ENCODE data around the gene SIRT5.

Gene SIRT5

GRCh38 chr6:13554929-13555333 is 19.5 kb upstream of the SIRT5 start:
- no peak for DNase-seq

DNA sequence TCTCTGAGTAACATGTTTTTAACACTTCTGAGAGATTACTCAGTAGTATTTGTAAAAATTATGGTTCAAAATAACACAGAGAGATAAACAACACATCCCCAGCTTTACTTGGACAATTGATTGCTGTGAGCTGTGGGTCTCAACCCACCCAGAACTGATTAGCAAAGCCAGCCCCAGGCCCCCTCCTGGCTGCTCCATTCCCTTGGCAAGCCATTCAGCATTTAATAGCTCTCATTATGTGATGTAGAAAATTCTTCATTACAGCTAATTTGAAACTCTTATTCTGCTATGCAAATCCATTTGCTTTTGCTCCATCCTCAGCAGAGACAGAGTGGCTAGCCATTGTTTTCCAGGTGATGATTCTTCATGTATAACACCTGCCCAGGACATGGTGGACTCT is 16.6 kb upstream of the SIRT5 start:
- no peak for DNase-seq

- no peak for DNase-seq
These were observed 15.7 kb upstream of the SIRT5 start for GRCh38 chr6:13558718-13559117.

- no peak for DNase-seq
These were observed 15.2 kb upstream of the SIRT5 start for GRCh38 chr6:13559251-13559650.

DNA sequence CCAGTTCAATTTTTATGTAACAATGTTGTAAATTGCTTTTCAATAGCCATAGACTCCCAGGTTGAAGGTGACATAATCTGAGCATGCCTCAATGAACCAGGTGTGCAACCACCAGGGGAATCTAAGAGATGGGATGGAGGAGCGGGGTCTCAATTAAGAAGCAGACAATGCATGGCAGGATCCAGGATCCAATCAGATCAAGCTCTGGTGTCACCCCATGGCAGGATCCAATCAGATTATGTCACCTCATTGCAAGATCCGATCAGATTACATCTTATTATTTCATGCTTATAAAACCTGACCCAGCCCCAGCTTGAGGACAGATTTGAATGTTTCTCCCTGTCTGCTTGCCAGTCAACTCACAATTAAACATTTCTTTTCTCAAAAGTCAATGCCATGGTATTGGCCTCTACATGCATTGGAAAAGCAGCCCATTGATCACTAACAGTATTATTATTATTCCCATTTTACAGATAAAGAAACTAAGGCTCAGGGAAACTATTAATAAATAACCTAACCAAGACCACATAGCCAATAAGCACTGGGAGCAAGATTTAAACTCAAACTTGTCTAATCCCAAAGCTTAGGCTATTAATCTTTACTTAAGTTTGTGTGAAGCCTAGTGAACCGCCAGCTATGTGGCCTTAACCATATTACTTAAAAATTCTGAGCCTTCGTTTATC is 14.3 kb upstream of the SIRT5 start:
- DNase-seq: no peak

DNA sequence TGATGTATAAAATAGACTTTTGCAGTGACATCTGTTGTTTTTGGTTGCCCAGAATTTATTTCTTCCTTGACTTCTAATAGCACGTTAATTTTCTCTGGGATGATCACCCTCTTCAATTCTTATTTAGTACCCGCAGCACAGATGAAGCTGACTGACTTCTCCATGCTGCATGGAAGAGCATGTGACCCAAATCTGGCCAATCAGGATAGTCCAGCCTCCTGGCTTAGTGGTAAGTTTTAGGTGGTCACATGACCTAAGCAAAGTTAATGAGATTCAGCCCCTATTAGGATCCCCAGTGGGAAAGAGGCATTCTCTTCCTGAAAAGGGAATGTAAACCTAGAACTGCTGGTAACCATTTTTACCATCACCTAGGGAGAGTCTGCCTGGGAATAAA is 13.8 kb upstream of the SIRT5 start:
- DNase-seq: no peak

DNA sequence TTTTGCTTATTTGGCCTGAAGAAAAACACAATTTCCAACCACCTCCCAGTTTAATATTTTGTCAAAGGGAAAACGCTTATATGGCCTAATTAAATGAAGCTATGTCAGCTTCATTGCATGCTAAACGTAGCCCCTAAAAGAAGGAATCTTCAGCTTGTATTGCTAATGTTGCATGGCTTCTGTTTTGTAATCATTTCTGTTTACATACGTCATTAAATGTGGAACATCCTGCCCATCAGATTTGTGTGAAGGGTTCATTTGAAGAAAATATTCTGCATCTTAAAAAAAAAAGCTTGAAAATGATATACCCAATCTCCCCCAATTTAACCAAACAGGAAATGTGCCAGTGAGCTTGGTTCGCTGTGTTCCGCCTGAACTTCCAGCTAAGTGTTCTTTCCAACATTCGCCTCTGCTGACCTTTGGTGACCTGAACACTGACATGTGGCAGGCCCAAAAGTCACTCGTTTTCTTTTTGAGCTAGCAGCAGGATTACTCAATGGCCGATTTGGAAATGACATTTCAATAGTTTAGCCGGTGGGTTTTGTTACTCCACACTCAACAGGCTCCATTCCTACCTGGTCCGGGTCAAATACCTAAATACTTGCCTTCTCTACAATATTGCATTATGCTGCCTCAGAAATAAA is 12.7 kb upstream of the SIRT5 start:
- no peak for DNase-seq

GRCh38 chr6:13563009-13563408 is 11.4 kb upstream of the SIRT5 start:
- no peak for DNase-seq

GRCh38 chr6:13565921-13566320 is 8.5 kb upstream of the SIRT5 start:
- DNase-seq: no peak

DNA sequence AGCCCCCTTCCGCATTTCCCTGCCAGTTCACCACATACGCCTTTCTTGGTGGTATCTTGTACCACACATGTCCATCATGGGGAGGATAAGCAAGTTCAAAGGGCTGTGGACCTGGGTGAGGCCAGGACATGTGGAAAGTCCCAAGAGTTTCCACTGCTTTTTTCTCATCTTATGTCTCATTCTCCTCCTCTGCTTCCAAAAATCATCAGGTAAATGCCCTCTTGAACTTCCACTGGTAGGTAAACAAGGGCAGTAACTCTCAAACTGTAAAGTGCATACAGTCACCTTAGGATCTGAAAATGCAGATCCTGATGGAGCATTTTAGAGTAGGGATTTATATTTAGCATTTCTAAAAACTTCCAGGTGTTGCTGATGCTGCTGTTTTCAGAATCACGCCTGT is 7.9 kb upstream of the SIRT5 start:
- no peak for DNase-seq

DNA sequence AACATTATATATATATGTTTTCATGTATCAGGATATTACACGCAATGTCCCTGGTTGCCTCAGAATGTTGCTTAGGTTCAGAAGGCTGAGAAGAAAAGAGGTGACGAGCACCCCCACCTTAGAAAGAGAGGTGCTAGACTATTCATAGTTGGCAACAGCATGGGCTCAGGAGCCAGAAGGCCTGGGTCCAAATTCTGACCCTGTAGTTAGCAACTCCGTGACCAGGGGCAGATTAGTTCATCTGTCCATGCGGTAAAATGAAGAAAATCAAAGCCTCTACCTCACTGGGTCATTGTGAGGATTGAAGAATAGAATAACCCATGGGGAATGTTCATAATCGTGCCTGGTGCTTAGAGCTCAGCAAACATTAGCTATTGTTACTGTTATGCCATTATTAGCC is 5.4 kb upstream of the SIRT5 start:
- no peak for DNase-seq

- DNase-seq: no peak
These were observed 2.2 kb upstream of the SIRT5 start for GRCh38 chr6:13572240-13572639.

- no peak for DNase-seq
These were observed 1.3 kb upstream of the SIRT5 start for GRCh38 chr6:13572951-13573654.

- DNase-seq: no peak
These were observed 711 bp upstream of the SIRT5 start for GRCh38 chr6:13573669-13574110.

- peak; percentile 95 for DNase-seq
These were observed 241 bp upstream of the SIRT5 start for GRCh38 chr6:13574149-13574570.

GRCh38 chr6:13575377-13575775 is 975 bp downstream of the SIRT5 start:
- no peak for DNase-seq

GRCh38 chr6:13576017-13576416 is 1.6 kb downstream of the SIRT5 start:
- no peak for DNase-seq

GRCh38 chr6:13577926-13578325 is 3.5 kb downstream of the SIRT5 start:
- no peak for DNase-seq

DNA sequence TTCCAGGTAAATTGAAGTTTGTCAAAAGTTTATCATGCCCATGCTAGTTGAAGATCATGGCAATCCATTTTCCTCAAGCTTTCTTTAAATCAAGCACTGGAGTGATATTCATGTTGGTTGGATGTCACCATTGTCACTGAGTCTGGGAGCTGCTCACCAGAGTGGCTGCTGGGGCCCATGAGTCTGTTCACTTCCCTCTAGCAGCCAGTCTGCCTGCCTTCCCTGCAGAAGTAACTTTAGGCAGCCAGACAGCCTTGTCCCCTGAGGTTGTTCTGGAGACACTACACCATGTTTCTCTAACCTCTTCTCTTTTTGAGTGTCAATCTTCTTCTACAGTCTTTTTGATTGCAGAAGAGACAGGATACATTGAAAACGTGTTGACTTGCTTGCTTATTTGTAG is 5.5 kb downstream of the SIRT5 start:
- DNase-seq: no peak

DNA sequence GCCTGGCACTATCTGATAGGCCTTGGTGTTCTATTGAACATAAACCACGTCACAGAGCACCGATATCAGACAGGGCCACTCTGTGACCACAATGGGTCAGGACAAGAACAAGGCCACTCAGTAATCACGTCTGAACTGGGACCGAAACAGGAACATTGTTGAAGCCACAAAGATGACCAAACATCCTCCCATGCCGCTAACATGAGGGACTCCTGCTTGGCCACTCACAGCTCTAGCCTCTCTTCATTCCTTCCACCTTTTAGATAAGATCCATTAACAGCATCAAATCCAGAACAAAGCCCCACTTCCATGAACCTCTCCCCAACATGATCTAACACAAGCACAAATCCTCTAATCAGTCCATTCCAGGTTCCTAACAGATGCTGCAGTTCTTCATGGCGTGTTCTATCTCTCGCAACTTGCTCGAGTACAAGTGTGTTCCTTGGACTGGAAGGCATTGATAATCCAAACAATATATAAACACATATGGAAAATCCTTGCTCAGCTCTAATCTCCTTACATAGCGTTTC is 7.4 kb downstream of the SIRT5 start:
- no peak for DNase-seq

DNA sequence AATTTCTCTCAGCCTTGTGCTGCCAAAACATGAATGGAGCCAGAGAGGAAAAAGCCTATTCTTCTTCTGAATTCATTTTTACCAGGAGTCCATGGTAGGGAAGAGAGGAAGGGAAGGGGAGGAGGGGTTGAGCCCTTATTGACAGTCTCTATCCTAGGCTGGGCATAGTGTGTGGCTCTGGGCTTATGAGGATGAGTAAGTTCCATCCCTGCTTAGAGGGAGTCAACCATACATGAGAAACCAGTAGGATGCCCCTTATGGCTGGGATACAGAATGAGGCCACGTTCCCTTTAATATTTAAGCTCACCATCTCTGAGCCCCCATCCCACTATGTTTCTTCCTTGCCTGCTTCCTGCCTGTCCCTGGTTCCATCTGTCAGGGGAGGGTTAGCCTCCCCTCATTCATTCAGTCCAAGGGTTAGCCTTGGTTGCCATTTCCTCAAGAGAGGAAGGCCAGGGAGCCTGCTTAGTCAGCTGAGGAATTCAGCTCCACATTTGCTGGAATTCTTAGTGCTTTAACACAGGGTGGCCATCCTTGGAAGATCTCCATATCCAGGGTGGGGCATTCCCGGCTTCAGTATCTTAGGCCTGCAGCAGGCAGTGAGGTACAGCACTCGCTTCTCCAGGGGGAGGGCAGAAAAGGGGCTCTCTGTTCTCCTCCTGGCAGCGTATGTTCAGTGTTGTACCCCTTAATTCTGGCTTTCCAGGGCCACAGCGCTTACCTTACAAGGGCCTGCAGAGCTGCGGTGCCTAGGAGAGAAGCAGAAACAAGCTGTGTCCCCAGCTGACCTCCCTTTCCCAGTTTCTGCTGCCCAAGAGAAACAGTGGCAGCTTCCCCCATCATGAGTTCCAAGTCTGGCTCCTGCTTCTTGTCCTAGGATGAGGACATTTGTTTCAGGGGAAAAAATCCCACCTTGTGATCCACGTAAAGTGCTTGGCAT is 12.5 kb downstream of the SIRT5 start:
- no peak for DNase-seq

DNA sequence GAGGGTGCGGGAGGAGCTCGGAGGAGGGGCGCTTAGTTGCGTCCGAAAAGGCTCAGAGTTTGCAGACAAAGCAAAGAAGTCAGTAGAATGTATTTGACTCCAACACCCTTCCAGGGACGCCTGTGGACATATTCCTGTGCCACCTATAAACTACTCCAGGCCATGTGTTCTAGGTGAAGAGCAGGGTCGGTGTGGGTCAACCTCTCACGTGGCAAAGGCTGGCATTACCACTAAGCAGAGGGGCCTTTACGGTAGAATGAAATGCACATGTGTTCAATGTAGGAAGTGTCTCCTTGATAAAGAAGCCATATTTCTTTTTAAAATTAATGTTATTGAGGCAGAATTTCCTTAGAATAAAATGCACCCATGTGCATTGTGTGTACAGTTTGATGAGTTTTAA is 15.4 kb downstream of the SIRT5 start:
- no peak for DNase-seq
